ENCODE measurements around the gene CACNA1F.

GRCh38 chrX:49197543-49198087 is 35.5 kb downstream of the CACNA1F start:
- TF ChIP-seq PATZ1 (CRISPR knock-in tag; IDR thresholded peaks at IDR 0.05; ENCODE audit: borderline replicate concordance) (no peak), BACH2 (CRISPR knock-in tag; IDR thresholded peaks at IDR 0.05; ENCODE audit: borderline replicate concordance) (no peak), RARB (CRISPR knock-in tag; IDR thresholded peaks at IDR 0.05) (no peak), PPARA (CRISPR knock-in tag; IDR thresholded peaks at IDR 0.05; ENCODE audit: borderline replicate concordance) (no peak), POU6F1 (CRISPR knock-in tag; IDR thresholded peaks at IDR 0.05; ENCODE audit: borderline replicate concordance, low read depth) (no peak), ARNTL (CRISPR knock-in tag; IDR thresholded peaks at IDR 0.05; ENCODE audit: borderline replicate concordance, low read depth) (no peak), GLIS3 (CRISPR knock-in tag; IDR thresholded peaks at IDR 0.05) (no peak), ZNF565 (CRISPR knock-in tag; conservative IDR thresholded peaks at IDR 0.05; ENCODE audit: low read depth) (no peak), ZFP3 (CRISPR knock-in tag; IDR thresholded peaks at IDR 0.05) (no peak), ISL1 (CRISPR knock-in tag; IDR thresholded peaks at IDR 0.05) (no peak)

Measured in SK-N-SH treated with all-trans-retinoic acid at 6 μM for 48 hours (cell line).